ENCODE results near the gene SEL1L2.
"Not testable (repeated sequence)": the region's sequence is repeated elsewhere in the genome, so short reads cannot be mapped to it uniquely, and the experiment has no call there.

SEL1L2 gene, protein sequence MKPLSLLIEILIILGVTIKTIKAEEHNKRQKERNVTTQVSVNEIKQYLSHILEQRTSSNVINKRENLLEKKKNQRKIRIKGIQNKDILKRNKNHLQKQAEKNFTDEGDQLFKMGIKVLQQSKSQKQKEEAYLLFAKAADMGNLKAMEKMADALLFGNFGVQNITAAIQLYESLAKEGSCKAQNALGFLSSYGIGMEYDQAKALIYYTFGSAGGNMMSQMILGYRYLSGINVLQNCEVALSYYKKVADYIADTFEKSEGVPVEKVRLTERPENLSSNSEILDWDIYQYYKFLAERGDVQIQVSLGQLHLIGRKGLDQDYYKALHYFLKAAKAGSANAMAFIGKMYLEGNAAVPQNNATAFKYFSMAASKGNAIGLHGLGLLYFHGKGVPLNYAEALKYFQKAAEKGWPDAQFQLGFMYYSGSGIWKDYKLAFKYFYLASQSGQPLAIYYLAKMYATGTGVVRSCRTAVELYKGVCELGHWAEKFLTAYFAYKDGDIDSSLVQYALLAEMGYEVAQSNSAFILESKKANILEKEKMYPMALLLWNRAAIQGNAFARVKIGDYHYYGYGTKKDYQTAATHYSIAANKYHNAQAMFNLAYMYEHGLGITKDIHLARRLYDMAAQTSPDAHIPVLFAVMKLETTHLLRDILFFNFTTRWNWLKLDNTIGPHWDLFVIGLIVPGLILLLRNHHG

DNA sequence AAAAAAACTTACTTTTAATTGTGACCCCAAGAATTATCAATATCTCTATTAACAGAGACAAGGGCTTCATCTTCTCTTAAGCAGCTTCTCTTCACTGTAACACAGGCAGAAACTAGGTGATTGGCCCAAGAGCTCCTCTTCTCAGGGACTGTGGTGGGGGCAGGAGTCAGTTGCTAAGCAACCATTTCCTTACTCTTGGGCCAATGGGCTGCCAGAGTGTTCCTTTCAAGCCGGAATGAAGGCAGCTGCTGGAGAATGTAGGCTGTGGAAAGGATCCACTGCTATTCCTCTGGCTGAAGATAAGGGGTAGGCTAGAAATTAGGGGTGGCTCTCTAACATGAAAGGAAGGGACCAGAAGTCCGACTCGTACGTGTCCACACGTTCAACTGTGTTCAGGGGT lies at the start of gene SEL1L2:
Gene SEL1L2, minus strand, starts transcription at position 150 of the 400 bp plus-strand sequence. Its CDS starts 80 bp downstream, at position 70.
- DNase-seq = peak; percentile 69

DNA sequence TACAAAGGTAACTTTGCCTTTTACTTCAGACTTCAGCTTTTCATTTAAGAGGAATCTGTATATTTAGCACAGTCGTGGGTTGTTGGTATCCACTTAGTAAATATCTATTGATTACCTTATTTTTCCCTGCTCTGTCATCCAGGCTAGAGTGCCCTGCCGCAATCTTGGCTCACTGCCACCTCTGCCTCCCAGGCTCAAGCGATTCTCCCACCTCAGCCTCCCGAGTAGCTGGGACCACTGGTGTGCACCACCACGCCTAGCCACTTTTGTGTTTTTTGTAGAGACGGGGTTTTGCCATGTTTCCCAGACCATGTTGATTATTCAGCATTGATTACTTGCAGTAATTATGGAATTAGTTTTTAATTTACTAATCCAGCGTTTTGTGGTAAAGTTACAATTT lies 46.2 kb upstream of the SEL1L2 start:
- DNase-seq = no peak

DNA sequence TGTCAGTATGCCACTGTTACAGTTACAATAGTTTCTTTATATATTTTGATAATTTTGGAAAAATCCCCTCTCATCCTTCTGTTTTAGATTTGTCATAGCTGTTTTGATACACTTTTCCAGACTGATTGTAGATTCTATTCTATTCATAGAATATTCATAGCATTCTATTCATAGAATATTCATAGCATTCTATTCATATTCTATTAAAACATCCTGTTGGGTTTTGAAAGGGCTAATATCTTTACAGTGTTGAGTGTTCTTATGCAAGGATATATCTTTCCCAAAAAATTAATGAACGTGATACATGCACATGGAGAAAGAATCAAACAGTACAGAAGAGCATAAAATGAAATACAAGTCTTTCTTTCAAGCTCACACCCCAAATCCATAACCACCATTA lies 42.9 kb upstream of the SEL1L2 start:
- DNase-seq = no peak

DNA sequence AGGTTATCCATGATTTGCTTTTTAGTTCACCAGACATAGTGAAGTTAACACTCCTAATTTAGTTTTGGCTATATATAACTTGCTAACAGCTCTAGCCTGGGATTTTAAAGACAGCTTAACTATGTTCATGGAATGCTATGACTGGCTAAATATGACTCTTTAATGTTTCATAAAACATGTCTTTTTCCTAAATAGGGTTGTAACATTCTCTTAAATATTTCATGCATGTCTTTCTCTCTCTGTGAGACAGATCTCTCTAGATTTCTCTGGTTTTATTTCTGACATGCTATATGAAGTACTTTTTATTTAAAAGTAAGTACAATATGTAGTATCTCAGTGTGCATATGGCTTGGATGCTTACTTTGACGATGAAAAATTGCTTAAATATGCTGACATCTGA lies 40.6 kb upstream of the SEL1L2 start:
- DNase-seq = no peak

DNA sequence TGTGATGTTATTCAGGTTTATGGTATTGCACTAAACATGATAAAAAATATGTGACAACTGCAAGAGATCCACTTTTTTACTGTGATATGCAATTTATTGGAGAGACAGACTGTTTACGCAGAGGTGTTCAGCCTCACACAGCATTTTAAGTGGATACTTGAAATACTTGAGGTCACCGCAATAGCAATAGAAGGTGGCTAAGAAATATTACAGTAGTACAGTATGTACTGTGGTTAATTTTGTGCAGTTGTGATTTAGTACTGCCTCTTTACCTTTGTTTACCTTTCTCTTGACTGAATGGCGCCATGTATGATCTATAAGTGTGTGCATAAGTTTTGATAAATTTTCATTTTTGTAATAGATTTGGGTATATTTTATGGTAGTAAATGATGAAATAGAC lies 22.3 kb upstream of the SEL1L2 start:
- DNase-seq = no peak

DNA sequence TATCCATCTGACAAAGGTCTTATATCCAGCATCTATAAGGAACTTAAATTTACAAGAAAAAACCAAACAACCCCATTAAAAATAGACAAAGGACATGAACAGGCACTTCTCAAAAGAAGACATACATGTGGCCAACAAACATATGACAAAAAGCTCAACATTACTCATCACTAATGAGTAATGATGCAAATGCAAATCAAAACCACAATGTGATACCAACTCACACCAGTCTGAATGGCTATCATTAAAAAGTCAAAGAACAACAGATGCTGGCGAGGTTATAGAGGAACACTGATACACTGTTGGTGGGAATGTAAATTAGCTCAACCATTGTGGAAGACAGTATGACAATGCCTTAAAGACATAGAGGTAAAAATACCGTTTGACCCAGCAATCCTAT lies 18.8 kb upstream of the SEL1L2 start:
- no peak for DNase-seq

DNA sequence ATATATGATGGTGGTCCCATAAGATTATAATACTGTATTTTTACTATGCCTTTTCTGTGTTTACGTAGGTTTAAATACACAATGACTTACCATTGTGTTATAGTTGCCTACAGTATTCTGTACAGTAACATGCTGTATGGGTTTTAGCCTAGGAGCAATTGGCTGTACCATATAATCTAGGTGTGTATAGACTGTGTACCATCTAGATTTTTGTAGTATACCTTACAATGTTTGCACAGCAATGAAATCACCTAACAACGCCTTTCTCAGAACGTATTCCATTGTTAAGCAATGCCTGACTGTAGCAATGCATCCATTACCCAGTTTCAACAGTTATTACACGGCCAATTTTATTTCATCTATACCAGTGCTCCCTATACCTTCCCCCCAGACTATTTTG lies 15.6 kb upstream of the SEL1L2 start:
- DNase-seq = no peak

DNA sequence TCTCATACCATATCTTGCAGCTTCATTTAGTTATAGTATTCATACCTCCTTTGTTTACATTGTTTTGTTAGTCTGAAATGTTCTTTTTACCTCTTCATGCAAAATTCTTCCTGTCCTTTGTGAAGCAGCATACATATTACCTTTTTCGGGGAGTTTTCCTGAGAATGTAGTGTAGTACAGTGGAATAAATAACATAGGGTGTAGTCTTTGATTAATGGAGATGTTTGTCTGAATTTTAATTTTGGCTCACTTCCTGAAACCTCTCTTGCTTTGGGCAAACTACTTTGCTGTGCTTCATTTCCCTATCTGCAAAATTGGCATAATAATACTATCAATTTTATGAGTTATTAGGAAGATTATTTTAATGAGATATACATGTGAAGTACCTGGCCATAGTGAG lies 10.5 kb upstream of the SEL1L2 start:
- no peak for DNase-seq

DNA sequence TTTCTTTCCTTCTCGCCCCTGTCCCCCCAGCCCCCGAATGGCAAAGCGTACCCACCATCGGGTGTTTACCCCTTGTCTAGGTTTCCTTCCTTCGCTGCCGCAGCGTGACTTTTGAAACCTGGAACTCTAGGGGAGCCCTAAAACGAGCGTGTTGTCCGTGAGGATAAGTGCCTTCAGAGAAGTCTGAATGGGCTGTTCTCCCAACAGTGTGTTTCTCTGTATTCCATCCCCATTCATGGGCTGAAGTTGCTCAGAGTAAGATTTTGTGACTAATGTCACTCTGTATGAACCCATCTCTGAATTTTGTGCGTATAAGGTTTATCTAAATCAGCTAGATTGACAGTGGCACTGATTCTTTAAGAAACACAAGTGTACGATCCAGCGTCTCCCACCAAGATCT lies 5.9 kb upstream of the SEL1L2 start:
- no peak for DNase-seq

DNA sequence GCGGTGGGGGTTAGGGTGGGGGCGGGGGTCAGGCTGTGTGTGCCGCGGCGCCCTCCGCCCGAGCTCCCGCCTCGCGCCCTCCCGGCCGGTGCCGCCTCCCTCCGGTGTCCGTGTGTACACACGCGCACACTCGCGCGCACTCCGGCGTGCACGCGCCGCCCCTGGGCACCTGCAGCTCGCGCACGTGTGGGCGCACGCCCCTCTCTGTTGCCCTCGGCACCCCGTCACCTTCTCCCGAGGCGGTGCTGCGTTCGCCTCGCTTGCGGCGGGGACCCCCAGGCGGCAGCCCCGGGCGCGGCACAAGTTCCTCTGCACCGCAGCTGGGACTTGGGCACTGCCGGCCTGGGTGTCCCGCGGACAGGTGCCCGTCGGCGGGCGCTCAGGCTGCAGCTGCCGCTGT lies 5.4 kb upstream of the SEL1L2 start:
- DNase-seq = peak; percentile 59

DNA sequence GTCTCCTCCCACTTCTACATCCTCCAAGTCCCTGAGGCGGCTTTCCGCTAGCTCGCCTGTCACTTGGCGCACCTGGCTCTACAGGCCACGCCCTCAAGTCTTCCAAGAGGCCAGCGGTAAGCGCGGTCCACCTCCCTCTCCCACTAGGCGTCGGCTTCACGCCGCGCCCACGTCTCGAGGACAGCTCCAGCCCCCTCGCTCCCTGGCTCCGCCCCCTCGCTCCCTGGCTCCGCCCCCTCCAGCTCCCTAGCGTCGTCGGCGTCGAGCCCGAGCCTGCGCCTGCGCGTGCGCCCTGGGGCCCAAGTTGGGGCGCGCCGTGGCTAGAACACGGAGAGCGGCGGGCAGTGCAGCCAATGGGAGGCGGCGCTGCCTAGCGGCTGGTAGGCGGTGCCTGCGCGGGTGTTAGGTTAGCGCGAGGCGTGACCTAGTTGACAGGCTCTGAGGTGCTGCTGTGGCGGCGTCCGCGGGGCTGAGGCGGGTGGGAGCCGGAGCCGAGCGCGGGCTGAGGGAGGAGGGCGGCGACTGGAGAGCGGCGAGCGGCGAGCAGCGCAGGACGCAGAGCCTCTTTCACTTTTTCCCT lies 4.8 kb upstream of the SEL1L2 start, which contains the start of gene MACROD2:
Gene MACROD2, plus strand, starts transcription at position 431 of the 580 bp plus-strand sequence.
- DNase-seq = peak; percentile 98

DNA sequence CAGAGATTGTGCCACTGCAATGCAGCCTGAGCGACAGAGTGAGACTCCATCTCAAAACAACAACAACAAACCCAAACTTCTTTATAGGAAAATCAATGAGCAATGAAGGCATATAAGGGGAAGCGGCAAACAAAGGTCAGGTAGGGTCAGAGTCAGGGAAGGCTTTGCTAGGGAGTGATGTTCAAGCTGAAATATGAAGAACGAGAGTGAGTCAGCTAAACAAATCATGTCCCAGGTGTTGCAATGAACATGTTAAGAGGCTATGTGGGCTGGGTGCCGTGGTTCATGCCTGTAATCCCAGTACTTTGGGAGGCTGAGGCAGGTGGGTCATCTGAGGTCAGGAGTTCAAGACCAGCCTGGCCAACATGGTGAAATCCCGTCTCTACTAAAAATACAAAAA lies 1.5 kb upstream of the SEL1L2 start:
- DNase-seq = not testable (repeated sequence)

DNA sequence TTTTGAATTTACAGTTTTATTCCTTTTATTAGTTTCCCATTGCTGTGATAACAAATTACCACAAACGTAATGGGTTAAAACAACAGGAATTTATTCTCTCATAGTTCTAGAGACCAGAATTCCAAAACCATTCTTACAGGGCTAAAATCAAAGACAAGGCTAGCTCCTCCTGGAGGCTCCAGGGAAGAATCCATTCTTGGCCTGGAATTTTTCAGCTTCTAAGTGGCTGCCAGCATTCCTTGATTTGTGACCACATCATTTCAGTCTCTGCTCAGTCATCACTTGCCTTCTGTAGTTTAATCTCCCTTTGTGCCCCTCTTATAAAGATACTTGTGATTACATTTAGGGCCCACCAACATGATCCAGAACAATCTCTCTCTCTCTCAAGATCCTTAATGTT lies 897 bp upstream of the SEL1L2 start:
- DNase-seq = no peak

DNA sequence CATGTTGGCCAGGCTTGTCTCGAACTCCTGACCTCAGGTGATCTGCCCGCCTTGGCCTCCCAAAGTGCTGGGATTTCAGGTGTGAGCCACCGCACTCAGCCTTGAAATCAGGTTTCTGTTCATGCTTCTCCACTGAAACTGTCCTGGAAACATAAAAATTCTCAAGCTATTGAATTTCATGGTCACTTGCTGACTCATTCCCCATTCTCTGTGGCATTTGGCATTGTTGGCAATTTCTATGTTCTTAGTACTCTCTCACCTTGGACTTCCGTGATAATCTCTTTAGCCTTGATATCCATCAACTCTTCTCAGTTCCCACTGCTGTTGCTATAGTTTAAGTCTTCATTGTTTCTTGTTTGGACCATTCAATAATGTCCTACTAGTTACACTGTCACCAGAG lies 6.2 kb downstream of the SEL1L2 start:
- no peak for DNase-seq

DNA sequence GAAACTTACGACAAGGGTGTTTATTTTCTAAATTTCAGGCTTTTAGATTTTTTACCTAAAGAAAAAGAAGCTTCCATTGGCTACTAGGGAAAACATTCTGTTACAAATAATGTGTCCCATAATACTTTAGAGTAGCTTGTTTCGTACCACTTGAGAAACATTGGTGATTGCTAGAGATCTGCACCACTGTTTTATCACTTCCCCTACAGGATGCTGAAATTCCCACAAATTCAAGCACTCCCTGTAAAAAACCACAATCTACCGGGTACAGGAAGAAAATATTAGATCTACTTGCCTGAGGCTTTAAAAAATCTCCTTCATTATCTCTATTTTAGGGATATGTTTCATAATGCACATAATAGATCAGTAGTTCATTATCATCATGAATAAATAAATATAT lies 29.9 kb downstream of the SEL1L2 start:
- no peak for DNase-seq

DNA sequence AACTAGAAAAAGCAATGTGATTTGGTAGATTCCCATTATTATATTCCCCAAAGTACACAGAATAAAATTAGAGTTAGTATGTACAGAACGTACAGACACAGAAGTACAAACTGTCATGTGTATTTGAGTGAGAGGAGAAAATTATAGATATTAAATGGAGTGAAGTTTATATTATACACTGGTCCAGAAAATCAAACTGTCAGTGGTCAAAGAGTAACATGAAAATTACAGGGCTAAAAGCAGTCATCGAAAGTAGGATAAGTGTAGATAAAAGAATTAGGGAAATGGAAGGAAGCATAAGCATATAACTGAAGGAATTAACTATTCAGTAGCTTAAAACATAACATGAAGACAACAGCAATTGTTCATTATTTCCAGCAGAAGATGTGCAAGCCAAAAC lies 30.3 kb downstream of the SEL1L2 start:
- DNase-seq = no peak

DNA sequence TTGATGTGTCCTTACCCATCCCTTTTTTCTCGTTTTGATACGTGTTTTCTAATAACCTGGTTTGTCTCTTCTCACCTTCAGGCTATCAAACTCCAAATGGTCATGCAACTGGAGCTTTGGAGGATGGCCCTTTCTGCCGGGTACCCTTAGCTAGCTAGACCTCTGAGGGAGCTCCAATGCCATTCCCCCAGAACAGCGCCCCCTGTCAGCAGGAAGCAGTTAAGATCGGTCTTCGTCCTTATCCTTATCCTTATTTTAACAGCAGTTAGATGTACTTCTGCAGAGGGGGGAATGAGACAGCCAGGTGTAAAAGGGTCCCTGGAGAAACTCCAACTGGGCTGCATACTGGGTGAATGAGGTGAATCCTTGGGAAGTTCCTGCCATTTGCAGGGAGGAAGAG lies 37.2 kb downstream of the SEL1L2 start:
- DNase-seq = no peak

DNA sequence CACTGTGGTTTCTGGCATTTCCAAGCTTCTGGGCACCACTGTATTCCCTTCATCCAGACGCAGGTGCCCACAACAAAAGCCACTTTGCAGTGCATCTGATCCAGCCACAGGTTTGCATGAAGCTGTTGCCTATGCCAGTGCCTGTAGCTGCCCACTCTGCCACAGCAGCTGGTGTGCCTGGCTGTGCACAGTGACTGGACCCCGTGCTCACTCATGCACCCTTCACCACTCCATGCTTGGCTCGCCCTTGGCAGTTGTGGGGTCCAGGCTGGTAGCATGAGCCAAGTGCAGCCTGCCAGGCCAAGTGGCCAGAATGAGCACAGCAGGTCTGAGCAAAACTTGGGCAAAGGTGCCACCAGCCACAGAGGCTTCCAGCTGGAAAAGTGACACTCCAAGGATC lies 42.7 kb downstream of the SEL1L2 start:
- DNase-seq = no peak

DNA sequence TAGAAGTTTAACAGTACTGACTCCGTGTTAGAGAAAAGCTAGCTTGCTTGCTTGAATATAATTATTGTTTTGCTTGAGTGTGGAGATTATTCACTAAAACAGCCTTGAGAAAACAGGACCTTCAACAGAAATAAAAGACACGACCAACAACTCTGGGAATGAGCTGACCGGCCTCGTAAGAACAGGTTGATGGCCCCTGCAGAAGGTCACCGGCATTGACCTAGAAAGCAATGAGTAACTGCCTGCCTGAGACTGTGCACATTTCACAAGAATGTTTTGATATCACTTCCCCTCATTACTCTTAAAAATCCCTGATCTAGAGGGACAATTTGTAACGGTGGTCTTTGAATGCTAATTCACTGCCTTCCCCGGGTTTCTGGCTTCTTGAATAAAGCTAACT lies 49.4 kb downstream of the SEL1L2 start:
- peak; percentile 4 for DNase-seq

DNA sequence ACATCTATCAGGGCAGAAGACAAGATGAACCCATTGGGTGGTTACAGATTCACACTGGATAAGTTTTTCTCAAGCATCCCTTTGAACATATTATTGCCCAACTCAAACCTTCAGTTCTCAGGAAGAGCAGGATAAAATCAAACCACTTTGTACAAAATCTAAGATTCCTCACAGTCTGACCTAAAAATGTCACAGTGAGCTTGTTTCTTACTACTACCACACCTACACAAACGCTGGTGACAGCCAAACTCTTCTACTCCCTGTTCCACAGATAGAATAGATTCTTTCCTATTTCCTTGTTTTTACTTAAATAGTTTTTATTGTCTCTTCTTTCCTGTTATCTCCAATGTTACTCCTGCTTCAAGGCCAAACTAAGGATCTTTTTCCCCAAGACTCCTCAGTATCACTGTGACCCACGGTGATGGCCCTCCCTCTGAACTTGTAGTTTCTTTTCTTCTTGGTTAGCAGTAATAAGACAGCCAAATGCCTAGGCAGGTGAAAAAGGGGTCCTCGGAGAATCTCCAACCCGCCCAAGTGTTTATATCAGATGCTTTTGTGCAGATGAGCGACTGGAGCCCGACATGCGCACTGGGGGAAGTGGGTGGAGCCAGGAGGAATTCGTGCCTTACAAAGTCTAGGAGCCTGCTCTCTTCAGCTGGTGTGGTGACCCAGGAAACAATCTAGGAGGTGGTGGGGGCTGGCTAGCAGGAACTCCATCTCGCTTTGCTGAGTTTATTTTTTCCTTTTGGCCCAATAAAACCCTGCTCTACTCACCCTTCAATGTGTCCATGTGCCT lies 53.4 kb downstream of the SEL1L2 start:
- no peak for DNase-seq

DNA sequence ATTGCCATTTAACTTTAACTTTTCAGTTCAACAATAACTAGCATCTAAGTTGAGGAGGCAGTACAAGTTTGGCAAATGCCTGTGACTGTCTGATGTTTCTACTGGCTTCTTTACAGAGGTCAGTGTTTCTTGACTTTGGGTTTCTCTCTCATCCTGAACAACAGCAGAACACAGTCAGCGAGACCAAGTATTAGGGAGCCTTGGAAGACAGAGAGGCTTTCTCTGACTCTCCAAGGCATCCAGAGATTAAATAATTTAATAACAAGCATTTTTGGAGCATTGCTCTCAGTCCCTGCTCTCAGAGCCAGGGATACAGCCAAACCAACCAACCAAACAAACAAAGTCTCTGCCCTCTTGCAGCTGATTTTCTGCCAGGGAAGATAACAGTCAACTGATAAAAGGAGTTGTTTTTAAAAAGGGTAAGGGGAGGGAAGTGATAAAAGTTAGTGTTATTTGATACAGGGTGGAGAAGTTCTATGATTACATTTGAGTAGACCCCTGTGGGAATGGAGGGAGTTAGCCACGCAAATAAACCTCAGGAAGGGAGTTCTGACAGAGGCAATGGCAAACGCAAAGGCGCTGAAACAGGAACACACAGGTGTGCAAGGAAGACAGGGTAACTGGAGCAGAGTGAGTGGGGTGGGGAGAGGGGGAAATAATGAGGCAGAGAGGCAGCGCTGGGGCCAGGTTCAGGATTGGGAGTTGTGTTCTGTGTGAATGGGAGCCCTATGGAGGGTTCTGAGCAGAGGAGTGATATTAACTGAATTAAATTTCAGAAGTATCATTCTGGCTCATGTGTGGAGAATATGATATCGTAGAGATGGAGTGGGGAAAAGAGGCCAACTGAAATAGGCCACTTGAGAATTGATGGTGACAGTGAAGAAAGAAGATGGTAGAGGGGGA lies 55.2 kb downstream of the SEL1L2 start:
- DNase-seq = no peak

DNA sequence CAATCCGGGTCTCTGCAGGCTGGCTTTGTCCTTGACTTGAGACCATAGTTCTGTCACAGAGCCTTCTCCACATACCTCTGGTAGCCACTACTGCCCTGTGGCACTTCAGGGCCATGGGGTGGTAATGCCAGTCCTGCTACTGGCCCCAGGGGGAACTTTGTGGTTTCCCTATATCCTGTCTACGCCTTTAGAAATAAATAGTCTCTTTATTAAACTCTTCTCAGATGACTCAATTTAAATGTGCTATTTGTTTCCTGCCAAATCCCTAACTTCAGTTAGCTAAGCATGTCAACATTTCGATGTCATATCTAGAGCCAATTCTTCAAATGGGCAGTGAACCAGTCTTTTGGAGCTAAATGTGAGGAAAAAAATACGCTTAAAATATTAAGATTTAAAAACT lies 60.1 kb downstream of the SEL1L2 start:
- no peak for DNase-seq

Data from islet precursor cell (in vitro differentiated cells).